RWPE1 (cell line): ENCODE measurements around the gene CAPN5.

Experiments used
- CTCF ChIA-PET: fragments of 350-600 bp; sonication (Branson Sonifier 250); formaldehyde crosslinking; extraction: SDS; loops from one replicate; lab custom pipeline; 2021; lab: Yijun Ruan, JAX
- POLR2A ChIA-PET: fragments of 400-600 bp; formaldehyde crosslinking; extraction: SDS; loops from one replicate; lab custom pipeline; 2020; ENCODE audit warnings: antibody characterized with exemption; ENCODE audit not compliant: low non-redundant PET; lab: Yijun Ruan, JAX
- DNase-seq: peaks from one replicate; pipeline ENCODE4 v3.0.0; 2012; ENCODE audit warnings: low spot score
- H3K27ac ChIP-seq: fragments of 450-650 bp; 2 replicates; pipeline ENCODE4 v1.5.1; 2017
- TF ChIP-seq, protein P1 (sequence below): fragments of 450-650 bp; conservative IDR thresholded peaks from 2 replicates; pipeline ENCODE4 v1.5.1; 2017; ENCODE audit warnings: low read depth, mild to moderate bottlenecking

The CAPN5 gene

DNA sequence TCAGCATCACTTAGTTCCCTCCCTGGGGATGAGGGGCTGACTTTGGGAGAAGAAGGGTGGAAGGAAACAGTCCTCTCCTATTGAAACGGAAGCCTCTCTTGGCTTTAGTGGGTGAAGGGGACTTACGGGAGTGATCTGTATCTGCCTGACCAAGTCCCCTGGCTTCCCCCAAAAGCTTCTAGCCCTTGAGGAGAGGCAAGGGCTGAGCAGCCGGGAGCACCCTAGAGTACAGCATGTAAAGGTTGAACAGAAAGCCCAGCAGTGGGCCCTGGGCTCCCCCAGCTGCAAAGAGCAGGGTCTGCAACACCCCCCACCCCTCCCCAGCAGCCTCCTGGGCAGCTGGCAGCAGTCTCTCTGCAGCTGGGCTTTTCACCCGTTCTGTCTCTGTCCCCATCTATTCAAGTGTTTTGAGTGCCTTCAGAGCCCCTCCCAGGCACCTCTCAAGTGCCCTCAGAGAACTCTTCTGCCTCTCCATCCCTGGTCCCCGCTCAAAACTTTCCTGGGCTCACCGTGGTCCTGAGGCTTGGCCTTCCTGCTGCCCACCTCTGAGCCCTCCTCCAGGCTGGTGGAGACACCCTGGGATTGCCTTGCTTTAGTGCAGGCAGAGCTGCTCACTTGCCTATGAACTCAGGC lies 2.7 kb downstream of the CAPN5 start:
- ChIA-PET CTCF (interaction anchor here (1.7 kb wide), 1 partner anchor 22 kb away, joined by 6 read pairs; no protein-coding TSS in a partner anchor), POLR2A (no interaction called here)
- no peak overlapping the region for H3K27ac ChIP-seq
- TF ChIP-seq, protein P1, sequence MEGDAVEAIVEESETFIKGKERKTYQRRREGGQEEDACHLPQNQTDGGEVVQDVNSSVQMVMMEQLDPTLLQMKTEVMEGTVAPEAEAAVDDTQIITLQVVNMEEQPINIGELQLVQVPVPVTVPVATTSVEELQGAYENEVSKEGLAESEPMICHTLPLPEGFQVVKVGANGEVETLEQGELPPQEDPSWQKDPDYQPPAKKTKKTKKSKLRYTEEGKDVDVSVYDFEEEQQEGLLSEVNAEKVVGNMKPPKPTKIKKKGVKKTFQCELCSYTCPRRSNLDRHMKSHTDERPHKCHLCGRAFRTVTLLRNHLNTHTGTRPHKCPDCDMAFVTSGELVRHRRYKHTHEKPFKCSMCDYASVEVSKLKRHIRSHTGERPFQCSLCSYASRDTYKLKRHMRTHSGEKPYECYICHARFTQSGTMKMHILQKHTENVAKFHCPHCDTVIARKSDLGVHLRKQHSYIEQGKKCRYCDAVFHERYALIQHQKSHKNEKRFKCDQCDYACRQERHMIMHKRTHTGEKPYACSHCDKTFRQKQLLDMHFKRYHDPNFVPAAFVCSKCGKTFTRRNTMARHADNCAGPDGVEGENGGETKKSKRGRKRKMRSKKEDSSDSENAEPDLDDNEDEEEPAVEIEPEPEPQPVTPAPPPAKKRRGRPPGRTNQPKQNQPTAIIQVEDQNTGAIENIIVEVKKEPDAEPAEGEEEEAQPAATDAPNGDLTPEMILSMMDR, result no peak
- no peak for DNase-seq

DNA sequence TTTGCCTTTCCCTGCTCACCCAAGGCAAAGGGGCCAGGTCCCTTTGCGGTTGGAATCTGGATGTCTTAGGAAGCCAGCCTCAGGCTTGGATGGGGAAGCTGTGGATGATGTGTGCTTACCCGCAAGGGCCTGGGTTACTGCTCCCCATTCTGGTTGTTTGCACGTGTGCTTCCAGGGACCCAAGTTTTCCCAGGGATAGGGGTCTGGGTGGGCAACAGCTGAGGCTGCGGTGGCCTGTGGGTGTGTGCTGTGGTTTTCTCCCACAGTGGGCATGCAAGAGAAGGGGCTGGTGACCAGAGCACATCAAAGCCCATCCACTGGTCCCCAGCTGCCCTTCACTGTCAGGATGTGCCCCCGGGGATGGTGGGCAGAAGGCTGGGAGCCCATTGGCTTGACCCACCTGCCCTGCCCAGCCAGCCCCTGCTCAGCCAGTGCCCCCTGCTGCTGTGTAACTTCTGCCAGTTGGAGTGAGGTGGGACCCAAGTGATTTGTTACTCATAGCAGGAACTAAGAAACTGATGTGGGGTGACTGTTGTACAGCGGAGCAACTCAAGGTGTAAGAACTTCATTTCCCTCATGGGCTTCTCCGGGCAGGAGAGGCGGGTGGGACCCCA lies 3.3 kb downstream of the CAPN5 start:
- ChIA-PET POLR2A (no interaction called here), CTCF (interaction anchor here (1.7 kb wide), 1 partner anchor 22 kb away, joined by 6 read pairs; no protein-coding TSS in a partner anchor)
- no peak for DNase-seq
- no peak overlapping the region for H3K27ac ChIP-seq
- TF ChIP-seq, protein P1, result no peak

DNA sequence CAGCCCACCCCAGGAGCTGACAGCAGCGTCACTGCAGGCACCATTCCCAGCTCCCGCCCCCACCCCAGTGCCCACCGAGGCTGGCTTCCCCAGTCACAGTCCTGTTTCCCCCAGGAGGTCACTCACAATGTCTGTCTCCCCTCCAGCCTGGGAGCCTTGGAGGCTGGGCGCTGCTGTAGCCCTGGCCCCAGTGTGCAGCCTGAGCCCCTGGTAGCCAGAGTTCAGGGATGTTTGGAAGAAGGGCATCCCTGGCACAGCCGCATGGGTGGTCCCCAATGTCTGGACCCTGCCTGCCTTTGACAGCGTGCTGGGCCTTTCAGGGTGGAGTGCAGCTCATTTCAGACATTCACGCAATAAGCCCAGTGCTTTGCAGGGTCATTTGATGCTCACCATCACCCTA lies 4.3 kb downstream of the CAPN5 start:
- TF ChIP-seq, protein P1, result no peak
- ChIA-PET POLR2A (no interaction called here), CTCF (interaction anchor here (0.7 kb wide), 1 partner anchor 258 kb away, joined by 3 read pairs; no protein-coding TSS in a partner anchor)
- no peak overlapping the region for H3K27ac ChIP-seq
- DNase-seq, result no peak

DNA sequence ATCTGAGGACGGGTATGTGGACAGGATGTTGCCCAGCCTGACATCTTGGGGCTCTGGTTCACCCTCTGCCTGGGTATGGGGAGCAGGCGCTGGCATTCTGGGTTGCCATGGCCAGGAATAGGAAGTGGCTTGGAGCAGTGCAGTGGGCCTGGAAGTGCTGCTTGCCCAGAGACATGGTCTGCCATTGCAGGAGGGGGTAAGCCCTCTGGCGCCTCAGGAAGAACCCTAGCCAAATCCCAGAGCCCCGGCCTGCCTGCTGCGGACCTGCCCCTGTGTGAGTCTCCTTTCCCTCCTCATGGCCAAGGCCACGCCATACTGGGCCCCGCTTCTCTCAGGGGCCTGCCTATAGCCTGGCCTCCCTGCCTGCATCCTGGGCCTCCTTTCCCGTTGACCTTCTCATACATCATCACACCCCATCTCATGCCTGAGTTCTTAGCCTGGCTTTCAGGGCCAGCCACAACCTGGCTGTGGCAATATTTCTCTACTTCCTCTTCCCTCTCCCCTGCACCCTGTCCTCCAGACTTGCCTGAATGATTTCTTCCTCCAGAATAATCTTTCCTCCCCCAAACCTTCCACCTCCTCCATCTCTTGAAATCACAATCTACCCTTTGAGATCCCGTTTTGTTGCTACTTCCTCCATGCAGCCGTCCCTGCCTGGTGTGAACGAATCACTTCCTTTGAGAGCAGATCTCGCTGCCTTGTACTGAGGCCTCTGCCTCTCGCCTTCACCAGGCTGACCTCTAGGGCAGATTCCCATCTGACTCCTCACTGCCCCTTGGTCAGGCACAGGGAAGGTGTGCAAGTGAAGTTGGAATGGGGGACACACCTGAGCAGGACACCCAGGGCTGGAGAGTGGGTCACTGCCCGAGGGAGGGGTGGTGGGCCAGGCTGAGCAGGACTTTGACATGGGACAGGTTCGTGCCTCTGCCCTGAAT lies 5.2 kb downstream of the CAPN5 start:
- no peak for DNase-seq
- TF ChIP-seq, protein P1, result no peak
- CTCF ChIA-PET, result interaction anchor here (0.6 kb wide), 1 partner anchor 366 kb away, joined by 3 read pairs; no protein-coding TSS in a partner anchor
- POLR2A ChIA-PET, result no interaction called here
- H3K27ac ChIP-seq, result no peak overlapping the region

DNA sequence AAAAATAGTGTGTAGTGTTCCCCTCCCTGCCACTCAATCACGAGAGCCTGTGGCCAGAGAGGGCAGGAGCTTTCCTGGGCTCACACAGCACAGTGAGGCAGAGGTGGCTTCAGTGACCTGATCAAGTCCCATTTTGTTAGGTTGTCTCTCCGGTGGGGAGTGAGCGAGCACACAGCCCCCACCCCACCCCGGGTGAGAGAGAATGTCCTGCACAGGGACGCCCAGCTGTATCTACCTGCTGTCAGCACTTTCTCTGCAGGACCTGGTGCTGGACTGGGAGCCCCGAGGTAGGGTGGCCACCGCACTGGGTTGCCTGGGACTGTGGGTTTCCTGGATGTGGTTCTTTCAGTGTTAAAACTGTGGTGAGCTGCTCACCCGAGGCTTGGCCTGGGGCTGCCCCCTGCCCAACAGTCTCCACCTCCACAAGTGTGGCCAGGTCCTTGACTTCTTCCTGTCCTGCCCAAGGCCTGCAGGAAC lies 6.1 kb downstream of the CAPN5 start:
- TF ChIP-seq, protein P1, result no peak
- no peak for DNase-seq
- CTCF ChIA-PET, result interaction anchor here (0.6 to 1.2 kb wide), 4 partner anchors 18 to 367 kb away, joined by 3 to 4 read pairs (median 4); no protein-coding TSS in a partner anchor
- POLR2A ChIA-PET, result no interaction called here
- H3K27ac ChIP-seq, result peak overlapping the region; percentile 67
